ENCODE results near the gene PTPN14.

The PTPN14 gene

DNA sequence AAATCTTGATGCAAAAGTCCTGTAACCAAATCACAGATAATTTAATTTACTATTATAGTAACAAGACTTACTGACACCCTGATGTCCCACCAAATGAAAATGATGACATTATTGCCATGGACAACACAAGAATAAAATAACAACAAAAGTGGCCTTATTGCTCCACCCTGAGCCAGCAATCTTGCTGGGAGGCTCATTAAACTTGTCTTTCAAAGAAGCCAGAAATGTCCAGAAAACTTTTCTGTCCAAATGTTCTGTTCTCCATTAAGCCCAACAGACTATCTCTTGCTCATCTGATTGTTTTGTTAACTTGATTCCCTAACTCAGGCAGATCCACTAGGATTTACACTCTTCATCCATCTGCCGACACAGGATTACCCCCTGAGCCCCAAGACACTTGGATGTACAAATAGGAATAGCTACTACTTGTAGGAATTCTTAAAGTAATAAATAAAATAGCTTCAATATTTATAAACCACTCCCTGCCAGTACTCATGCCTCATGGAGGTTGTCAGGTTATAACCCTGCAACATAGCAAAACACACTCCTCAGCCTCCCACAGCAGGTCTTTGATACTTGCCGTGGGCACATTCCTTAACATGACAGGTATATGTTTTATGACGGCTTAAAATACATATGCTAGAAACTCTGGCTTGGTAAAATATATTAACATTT lies 84.9 kb downstream of the PTPN14 start:
- TF ChIP-seq, protein P1, sequence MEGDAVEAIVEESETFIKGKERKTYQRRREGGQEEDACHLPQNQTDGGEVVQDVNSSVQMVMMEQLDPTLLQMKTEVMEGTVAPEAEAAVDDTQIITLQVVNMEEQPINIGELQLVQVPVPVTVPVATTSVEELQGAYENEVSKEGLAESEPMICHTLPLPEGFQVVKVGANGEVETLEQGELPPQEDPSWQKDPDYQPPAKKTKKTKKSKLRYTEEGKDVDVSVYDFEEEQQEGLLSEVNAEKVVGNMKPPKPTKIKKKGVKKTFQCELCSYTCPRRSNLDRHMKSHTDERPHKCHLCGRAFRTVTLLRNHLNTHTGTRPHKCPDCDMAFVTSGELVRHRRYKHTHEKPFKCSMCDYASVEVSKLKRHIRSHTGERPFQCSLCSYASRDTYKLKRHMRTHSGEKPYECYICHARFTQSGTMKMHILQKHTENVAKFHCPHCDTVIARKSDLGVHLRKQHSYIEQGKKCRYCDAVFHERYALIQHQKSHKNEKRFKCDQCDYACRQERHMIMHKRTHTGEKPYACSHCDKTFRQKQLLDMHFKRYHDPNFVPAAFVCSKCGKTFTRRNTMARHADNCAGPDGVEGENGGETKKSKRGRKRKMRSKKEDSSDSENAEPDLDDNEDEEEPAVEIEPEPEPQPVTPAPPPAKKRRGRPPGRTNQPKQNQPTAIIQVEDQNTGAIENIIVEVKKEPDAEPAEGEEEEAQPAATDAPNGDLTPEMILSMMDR (IDR thresholded peaks at IDR 0.05; ENCODE audit: borderline replicate concordance, extremely low read depth, low read length, poor library complexity, severe bottlenecking): no peak
- no peak for TF ChIP-seq EZH2 (IDR thresholded peaks at IDR 0.05; ENCODE audit: borderline replicate concordance, low read depth, low read length, severe bottlenecking)
- no peaks in the 10 kb centered on the region for H3K36me3 ChIP-seq (ENCODE audit: insufficient read depth, low read length)
- no peak for DNase-seq
- no peak overlapping the region for H3K9ac ChIP-seq (ENCODE audit: low read depth, low read length)
- H3K27ac ChIP-seq (ENCODE audit: low read length): no peak overlapping the region
- no peaks in the 10 kb centered on the region for H3K79me2 ChIP-seq (ENCODE audit: insufficient read depth, low read length)
- no peak overlapping the region for H3K4me2 ChIP-seq (ENCODE audit: insufficient read depth, low read length)
- no peak overlapping the region for H3K4me3 ChIP-seq (ENCODE audit: low read depth in 1 of 2, low read length in 2 of 2)
- H2AFZ ChIP-seq (ENCODE audit: low read depth, low read length): no peak overlapping the region
- no peaks in the 10 kb centered on the region for H3K9me3 ChIP-seq (ENCODE audit: insufficient read depth, low read length, severe bottlenecking)
- no peak for ATAC-seq (ENCODE audit: insufficient read depth, low read depth)
- no peaks in the 10 kb centered on the region for H3K27me3 ChIP-seq (ENCODE audit: insufficient read depth, low read length, poor library complexity)
- H3K4me1 ChIP-seq (ENCODE audit: insufficient read depth, low read length): no peaks in the 10 kb centered on the region
- no peaks in the 10 kb centered on the region for H4K20me1 ChIP-seq (ENCODE audit: insufficient read depth, low read length)

DNA sequence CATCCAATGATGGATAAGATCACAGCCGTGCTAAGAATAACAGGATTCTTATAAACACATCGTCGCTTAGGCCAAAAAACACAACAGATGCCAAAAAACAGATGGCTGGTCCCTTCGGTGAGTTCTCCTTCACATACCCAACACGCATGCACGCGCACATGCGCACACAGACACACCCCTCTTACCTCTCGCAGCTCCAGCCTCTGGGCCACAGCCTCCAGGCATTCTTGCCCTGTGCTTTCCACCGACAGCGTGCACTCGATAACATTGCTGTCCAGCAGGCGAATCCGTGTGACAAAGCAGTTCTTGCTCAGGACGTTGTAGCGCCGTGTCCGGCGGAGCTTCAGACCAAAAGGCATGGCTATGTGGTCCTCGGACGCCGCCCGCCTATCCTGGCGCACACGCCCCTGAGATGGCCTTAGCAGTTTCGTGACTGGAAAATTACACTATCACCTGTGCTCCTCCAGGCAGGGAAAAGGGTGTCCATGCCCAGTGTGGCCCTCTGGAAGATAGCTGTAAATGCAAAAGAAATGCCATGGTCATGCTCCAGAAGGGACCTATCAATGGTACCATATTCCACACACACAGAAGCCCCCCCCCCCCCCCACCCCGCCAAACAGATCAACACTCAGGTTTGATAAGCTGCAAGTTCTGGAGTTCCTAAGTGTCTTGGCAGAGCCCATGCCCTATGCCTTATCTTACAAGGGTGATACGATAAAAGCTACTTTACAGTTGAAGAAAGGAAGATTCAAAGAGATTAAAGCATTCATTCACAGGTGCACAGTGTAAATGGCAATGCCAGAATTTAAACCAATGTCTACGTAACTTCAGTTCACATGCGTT lies 86.7 kb downstream of the PTPN14 start:
- DNase-seq (no peak), ATAC-seq (ENCODE audit: insufficient read depth, low read depth) (no peak)
- Histone ChIP-seq H3K9me3 (ENCODE audit: insufficient read depth, low read length, severe bottlenecking) (no peaks in the 10 kb centered on the region), H3K36me3 (ENCODE audit: insufficient read depth, low read length) (no peaks in the 10 kb centered on the region), H3K4me2 (ENCODE audit: insufficient read depth, low read length) (no peak overlapping the region), H3K9ac (ENCODE audit: low read depth, low read length) (no peak overlapping the region), H3K4me3 (ENCODE audit: low read depth in 1 of 2, low read length in 2 of 2) (no peak overlapping the region), H3K27me3 (ENCODE audit: insufficient read depth, low read length, poor library complexity) (no peaks in the 10 kb centered on the region), H3K4me1 (ENCODE audit: insufficient read depth, low read length) (no peaks in the 10 kb centered on the region), H2AFZ (ENCODE audit: low read depth, low read length) (no peak overlapping the region), H4K20me1 (ENCODE audit: insufficient read depth, low read length) (no peaks in the 10 kb centered on the region), H3K27ac (ENCODE audit: low read length) (no peak overlapping the region), H3K79me2 (ENCODE audit: insufficient read depth, low read length) (no peaks in the 10 kb centered on the region)
- TF ChIP-seq EZH2 (IDR thresholded peaks at IDR 0.05; ENCODE audit: borderline replicate concordance, low read depth, low read length, severe bottlenecking): no peak
- TF ChIP-seq, protein P1 (IDR thresholded peaks at IDR 0.05; ENCODE audit: borderline replicate concordance, extremely low read depth, low read length, poor library complexity, severe bottlenecking): no peak

DNA sequence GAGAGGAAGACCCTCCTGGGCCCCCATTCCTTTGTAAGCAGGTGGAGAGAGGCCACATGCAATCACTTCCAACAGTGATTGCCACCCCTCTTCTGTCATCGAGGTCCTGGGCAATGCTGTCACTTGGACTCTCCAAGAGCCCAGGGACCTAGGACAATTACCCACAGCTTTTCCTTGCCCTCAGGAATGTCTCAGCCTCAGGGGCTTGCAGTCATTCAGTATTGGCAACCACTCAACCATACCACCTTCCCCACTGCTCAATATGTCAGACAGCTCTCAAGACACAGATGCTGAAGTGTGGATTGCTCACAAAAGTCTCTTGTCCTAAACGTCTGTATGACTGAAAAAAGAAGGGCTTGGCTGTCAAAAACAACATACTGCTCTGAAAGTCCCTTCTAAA lies 87.8 kb downstream of the PTPN14 start:
- Histone ChIP-seq H3K9me3 (ENCODE audit: insufficient read depth, low read length, severe bottlenecking) (no peaks in the 10 kb centered on the region), H3K27ac (ENCODE audit: low read length) (no peak overlapping the region), H3K27me3 (ENCODE audit: insufficient read depth, low read length, poor library complexity) (no peaks in the 10 kb centered on the region), H3K4me3 (ENCODE audit: low read depth in 1 of 2, low read length in 2 of 2) (no peak overlapping the region), H3K4me1 (ENCODE audit: insufficient read depth, low read length) (no peaks in the 10 kb centered on the region), H4K20me1 (ENCODE audit: insufficient read depth, low read length) (no peaks in the 10 kb centered on the region), H3K9ac (ENCODE audit: low read depth, low read length) (no peak overlapping the region), H2AFZ (ENCODE audit: low read depth, low read length) (no peak overlapping the region), H3K4me2 (ENCODE audit: insufficient read depth, low read length) (no peak overlapping the region), H3K79me2 (ENCODE audit: insufficient read depth, low read length) (no peaks in the 10 kb centered on the region), H3K36me3 (ENCODE audit: insufficient read depth, low read length) (no peaks in the 10 kb centered on the region)
- TF ChIP-seq, protein P1 (IDR thresholded peaks at IDR 0.05; ENCODE audit: borderline replicate concordance, extremely low read depth, low read length, poor library complexity, severe bottlenecking): no peak
- TF ChIP-seq EZH2 (IDR thresholded peaks at IDR 0.05; ENCODE audit: borderline replicate concordance, low read depth, low read length, severe bottlenecking): no peak
- no peak for ATAC-seq (ENCODE audit: insufficient read depth, low read depth)
- no peak for DNase-seq
